Activated naive CD4-positive, alpha-beta T cell treated with anti-CD3 and anti-CD28 coated beads, Interleukin-2, amount 50 U/mL, for 24 hours (primary cell): ENCODE measurements around the gene TOR3A.
"Not testable (repeated sequence)": the region's sequence is repeated elsewhere in the genome, so short reads cannot be mapped to it uniquely, and the experiment has no call there.

ENCODE experiments used
- H3K27ac Mint-ChIP-seq: one replicate; pipeline ENCODE4 v1.8.0; 2021; ENCODE audit warnings: mild to moderate bottlenecking, mixed read lengths
- H3K27me3 Mint-ChIP-seq: one replicate; pipeline ENCODE4 v1.8.0; 2021; ENCODE audit warnings: mixed read lengths
- H3K36me3 Mint-ChIP-seq: one replicate; pipeline ENCODE4 v1.8.0; 2021; ENCODE audit warnings: mixed read lengths
- H3K4me1 Mint-ChIP-seq: one replicate; pipeline ENCODE4 v1.8.0; 2021; ENCODE audit warnings: mixed read lengths
- H3K4me3 Mint-ChIP-seq: one replicate; pipeline ENCODE4 v1.8.0; 2021; ENCODE audit warnings: mild to moderate bottlenecking, mixed read lengths
- H3K9me3 Mint-ChIP-seq: one replicate; pipeline ENCODE4 v1.8.0; 2021; ENCODE audit warnings: mixed read lengths

Gene TOR3A

DNA sequence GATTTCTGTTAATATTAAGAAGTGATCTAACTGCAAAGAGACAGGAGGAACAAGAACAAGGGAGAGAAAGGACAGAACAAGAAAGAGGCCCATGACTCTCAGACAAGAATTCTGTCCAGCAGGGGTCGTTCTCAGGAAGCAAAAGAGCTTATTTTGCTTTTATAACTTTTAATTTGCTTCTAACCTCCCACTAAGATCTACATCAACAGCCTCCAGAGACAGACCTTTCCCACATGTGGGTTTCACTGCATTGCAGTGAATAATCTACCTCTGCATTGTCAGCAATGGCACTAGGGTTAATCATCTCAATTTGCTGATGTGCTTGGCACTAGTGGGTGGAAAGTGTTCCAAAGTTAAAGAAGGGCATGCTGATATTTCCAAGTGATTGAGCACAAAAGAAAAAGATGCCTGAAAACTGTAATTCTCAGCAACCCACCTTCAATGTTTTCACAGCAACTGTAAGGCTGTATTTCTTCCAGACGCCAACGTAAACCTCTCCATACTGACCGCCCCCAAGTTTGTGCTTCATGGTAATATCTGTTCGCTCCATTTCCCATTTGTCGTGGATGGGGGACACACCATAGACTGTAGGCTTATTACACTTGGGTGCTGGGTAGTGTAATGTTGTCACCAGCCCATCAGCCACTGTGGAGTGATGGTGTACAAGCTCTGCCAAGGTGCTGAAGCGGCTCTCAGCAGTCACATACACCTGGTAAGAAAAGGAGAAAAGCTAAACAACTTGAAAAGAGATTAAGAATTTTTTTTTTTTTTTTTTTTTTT lies 39.5 kb downstream of the TOR3A start:
- Mint-ChIP-seq H3K9me3 (no peaks in the 10 kb centered on the region), H3K4me1 (peaks cover 9% of the 10 kb centered on the region), H3K36me3 (peaks cover 7% of the 10 kb centered on the region), H3K4me3 (no peak overlapping the region), H3K27me3 (no peaks in the 10 kb centered on the region), H3K27ac (no peak overlapping the region)

DNA sequence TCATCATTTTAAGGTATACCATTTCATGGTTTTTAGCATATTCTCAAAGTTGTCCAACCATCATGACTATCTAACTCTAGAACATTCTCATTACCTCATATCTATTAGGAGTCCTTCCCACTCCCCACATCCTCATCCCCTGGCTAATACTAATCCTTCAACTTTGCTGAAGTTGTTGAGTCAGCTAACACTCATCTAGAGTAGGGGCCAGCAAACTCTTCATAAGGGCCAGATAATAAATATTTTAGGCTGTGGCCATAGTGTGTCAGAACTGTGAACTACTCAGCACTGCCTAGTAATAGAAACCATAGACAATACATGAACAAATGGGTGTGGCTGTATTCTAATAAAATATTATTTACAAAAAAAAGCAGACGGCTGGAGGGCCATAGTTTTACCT lies 43.0 kb downstream of the TOR3A start:
- Mint-ChIP-seq H3K36me3 (peaks cover 6% of the 10 kb centered on the region), H3K27me3 (no peaks in the 10 kb centered on the region), H3K27ac (no peak overlapping the region), H3K9me3 (no peaks in the 10 kb centered on the region), H3K4me3 (no peak overlapping the region), H3K4me1 (peaks cover 22% of the 10 kb centered on the region)

DNA sequence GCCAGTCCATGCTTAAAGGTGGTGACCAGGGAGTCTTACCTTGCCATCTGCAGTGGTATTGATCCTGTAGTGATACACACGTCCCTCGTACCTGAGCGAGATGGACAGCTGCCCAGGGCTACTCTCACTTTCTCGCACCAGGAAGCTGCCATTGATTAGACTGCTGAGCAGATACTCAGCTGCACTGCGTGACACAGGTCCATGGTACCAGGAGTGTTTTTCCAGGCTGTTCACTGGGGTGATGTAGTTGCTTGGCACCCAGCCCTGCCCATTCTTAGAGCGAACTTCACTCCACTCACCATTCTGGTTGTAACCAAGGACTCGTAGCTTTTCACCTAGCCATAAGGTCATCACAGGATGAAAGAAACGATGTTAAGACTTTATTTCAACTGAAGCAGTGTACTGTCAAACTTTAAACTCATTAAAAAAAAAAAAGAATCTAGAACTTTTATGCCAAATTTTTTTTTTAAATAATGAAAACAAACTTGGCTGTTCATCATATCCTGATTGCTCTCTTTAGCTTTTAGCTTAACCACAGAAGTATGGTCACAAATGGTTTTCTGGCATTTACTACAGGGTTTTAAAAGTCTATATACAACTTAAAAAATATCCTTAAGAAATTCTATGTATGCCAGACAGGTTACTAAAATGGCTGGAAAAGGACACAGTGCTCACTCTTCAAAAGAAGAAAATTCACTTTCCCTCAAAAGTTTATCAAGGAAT lies 44.6 kb downstream of the TOR3A start:
- Mint-ChIP-seq H3K27me3 (no peaks in the 10 kb centered on the region), H3K9me3 (no peaks in the 10 kb centered on the region), H3K27ac (peak overlapping the region; percentile 84), H3K4me3 (no peak overlapping the region), H3K4me1 (peaks cover 29% of the 10 kb centered on the region), H3K36me3 (peaks cover 6% of the 10 kb centered on the region)

DNA sequence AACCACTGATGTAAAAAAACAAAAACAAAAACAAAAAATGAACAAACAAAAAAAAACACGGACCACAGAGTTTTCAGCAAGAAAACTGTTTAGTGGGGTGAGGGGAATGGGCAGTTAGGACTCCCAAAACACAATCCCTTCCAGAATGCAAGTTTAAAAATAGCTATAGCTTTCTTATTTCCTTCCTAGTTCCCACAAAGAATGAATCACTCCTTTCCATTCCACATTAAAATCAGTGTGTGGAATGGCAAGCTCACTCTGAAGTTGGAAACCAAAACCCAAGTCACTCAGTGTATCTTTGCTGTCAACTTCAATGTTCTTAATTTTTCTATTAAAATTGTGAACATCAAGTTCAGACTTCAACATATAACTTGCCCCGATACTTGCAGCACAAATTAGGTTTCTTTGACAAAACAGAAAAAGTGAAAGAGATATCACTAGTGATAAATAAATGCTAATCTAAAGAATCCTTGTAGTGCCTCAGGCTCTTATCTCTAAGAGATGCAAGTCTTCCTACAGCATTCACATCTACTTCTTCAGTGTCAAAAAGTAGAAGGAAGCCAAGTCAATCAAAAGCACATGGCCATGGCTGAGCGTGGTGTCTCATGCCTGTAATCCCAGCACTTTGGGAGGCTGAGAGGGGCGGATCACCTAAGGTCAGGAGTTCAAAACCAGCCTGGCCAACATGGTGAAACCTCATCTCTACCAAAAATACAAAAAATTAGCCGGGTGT lies 45.5 kb downstream of the TOR3A start:
- peak overlapping the region; percentile 84 for H3K27ac Mint-ChIP-seq
- no peak overlapping the region for H3K4me3 Mint-ChIP-seq
- H3K36me3 Mint-ChIP-seq, result peaks cover 6% of the 10 kb centered on the region
- H3K9me3 Mint-ChIP-seq, result no peaks in the 10 kb centered on the region
- H3K4me1 Mint-ChIP-seq, result peaks cover 27% of the 10 kb centered on the region
- no peaks in the 10 kb centered on the region for H3K27me3 Mint-ChIP-seq

DNA sequence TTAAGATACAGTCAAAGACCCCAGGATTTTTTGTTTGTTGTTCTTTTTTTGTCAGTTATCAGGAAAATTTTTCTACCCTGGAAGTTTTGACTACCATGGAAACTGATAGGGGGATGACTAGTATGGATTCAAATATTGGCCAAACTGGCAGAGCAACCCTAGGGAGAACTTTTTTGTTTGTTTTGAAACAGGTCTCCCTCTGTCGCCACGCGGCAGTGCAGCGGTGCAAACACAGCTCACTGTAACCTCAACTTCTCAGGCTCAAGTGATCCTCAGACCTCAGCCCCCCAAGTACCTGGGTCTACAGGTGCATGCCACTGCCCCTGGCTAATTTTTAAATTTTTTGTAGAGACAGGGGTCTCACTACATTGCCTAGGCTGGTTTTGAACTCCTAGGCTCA lies 46.6 kb downstream of the TOR3A start:
- H3K9me3 Mint-ChIP-seq, result no peaks in the 10 kb centered on the region
- H3K36me3 Mint-ChIP-seq, result peaks cover 6% of the 10 kb centered on the region
- H3K27ac Mint-ChIP-seq, result peak overlapping the region; percentile 74
- H3K4me3 Mint-ChIP-seq, result no peak overlapping the region
- peaks cover 27% of the 10 kb centered on the region for H3K4me1 Mint-ChIP-seq
- no peaks in the 10 kb centered on the region for H3K27me3 Mint-ChIP-seq

- Mint-ChIP-seq H3K36me3 (peaks cover 3% of the 10 kb centered on the region), H3K4me1 (peaks cover 27% of the 10 kb centered on the region), H3K9me3 (no peaks in the 10 kb centered on the region), H3K27ac (peak overlapping the region; percentile 93), H3K27me3 (no peaks in the 10 kb centered on the region), H3K4me3 (peak overlapping the region; percentile 62)
These were observed 48.0 kb downstream of the TOR3A start for GRCh38 chr1:179129702-179130473.

DNA sequence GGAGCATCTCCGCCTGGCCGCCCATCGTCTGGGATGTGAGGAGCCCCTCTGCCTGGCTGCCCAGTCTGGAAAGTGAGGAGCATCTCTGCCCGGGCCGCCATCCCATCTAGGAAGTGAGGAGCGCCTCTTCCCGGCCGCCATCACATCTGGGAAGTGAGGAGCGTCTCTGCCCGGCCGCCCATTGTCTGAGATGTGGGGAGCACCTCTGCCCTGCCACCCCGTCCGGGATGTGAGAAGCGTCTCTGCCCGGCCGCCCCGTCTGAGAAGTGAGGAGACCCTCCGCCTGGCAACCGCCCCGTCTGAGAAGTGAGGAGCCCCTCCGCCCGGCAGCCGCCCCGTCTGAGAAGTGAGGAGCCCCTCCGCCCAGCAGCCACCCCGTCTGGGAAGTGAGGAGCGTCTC lies 53.3 kb downstream of the TOR3A start:
- not testable (repeated sequence) for H3K36me3 Mint-ChIP-seq, H3K4me3 Mint-ChIP-seq, H3K27ac Mint-ChIP-seq, H3K27me3 Mint-ChIP-seq, H3K9me3 Mint-ChIP-seq
- H3K4me1 Mint-ChIP-seq, result peaks cover 22% of the 10 kb centered on the region

DNA sequence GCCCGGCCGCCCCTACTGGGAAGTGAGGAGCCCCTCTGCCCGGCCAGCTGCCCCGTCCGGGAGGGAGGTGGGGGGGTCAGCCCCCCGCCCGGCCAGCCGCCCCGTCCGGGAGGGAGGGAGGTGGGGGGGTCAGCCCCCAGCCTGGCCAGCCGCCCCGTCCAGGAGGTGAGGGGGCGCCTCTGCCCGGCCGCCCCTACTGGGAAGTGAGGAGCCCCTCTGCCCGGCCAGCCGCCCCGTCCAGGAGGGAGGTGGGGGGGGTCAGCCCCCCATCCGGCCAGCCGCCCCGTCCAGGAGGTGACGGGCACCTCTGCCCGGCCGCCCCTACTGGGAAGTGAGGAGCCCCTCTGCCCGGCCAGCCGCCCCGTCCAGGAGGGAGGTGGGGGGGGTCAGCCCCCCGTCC lies 53.8 kb downstream of the TOR3A start:
- not testable (repeated sequence) for H3K9me3 Mint-ChIP-seq, H3K27me3 Mint-ChIP-seq, H3K4me3 Mint-ChIP-seq, H3K27ac Mint-ChIP-seq, H3K36me3 Mint-ChIP-seq
- H3K4me1 Mint-ChIP-seq, result peaks cover 22% of the 10 kb centered on the region

GRCh38 chr1:179137617-179138255 lies 55.9 kb downstream of the TOR3A start:
- peaks cover 2% of the 10 kb centered on the region for H3K36me3 Mint-ChIP-seq
- H3K9me3 Mint-ChIP-seq, result no peaks in the 10 kb centered on the region
- peaks cover 33% of the 10 kb centered on the region for H3K4me1 Mint-ChIP-seq
- H3K4me3 Mint-ChIP-seq, result no peak overlapping the region
- H3K27me3 Mint-ChIP-seq, result no peaks in the 10 kb centered on the region
- no peak overlapping the region for H3K27ac Mint-ChIP-seq

DNA sequence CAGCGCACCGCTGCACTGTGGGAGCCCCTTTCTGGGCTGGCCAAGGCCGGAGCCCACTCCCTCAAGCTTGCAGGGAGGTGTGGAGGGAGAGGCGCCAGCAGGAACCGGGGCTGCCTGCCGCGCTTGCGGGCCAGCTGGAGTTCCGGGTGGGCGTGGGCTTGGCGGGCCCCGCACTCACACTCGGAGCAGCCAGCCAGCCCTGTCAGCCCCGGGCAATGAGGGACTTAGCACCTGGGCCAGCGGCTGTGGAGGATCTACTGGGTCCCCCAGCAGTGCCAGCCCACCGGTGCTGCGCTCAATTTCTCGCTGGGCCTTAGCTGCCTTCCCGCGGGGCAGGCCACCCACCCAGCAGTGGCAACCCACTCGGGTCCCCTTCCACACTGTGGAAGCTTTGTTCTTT lies 56.9 kb downstream of the TOR3A start:
- peaks cover 40% of the 10 kb centered on the region for H3K4me1 Mint-ChIP-seq
- H3K36me3 Mint-ChIP-seq, H3K27me3 Mint-ChIP-seq, H3K4me3 Mint-ChIP-seq, H3K9me3 Mint-ChIP-seq, H3K27ac Mint-ChIP-seq: not testable (repeated sequence)

DNA sequence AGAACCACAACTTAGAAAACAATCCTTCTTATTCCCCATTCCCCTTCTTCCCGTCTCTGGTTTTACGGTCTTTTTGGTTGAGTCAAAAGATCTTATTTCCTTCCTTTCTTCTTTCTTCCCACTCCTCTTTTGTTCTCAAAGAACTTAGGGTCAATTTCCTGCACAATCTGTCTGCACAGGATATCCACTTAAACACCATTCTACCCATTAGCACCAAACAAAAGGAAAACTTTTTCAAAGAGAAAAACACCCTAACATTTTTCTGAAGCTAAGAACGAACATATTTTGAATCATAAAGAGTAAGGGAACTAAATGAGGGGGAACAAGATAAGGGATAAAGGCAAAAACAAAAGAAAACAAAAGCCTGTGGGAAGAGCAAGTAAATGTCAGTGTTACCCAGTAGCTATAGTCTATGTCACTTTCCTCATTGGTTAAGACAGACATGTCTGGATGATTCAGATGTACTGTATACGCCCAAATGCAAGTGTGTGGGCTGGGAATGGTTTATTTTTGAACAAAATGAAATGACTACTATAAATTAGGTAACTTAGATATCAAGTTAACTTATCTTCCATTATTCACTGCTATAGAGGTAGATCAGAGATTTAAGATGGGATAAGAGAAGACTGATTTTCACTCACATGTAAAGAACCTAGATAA lies 59.9 kb downstream of the TOR3A start:
- H3K27me3 Mint-ChIP-seq, result no peaks in the 10 kb centered on the region
- H3K4me1 Mint-ChIP-seq, result peaks cover 51% of the 10 kb centered on the region
- peak overlapping the region; percentile 84 for H3K4me3 Mint-ChIP-seq
- peak overlapping the region; percentile 99 for H3K27ac Mint-ChIP-seq
- H3K9me3 Mint-ChIP-seq, result no peaks in the 10 kb centered on the region
- peaks cover 5% of the 10 kb centered on the region for H3K36me3 Mint-ChIP-seq

GRCh38 chr1:179142889-179143299 lies 61.0 kb downstream of the TOR3A start:
- H3K36me3 Mint-ChIP-seq, result peaks cover 5% of the 10 kb centered on the region
- peak overlapping the region; percentile 74 for H3K4me3 Mint-ChIP-seq
- H3K27ac Mint-ChIP-seq, result peak overlapping the region; percentile 89
- no peaks in the 10 kb centered on the region for H3K9me3 Mint-ChIP-seq
- H3K27me3 Mint-ChIP-seq, result no peaks in the 10 kb centered on the region
- H3K4me1 Mint-ChIP-seq, result peaks cover 51% of the 10 kb centered on the region

DNA sequence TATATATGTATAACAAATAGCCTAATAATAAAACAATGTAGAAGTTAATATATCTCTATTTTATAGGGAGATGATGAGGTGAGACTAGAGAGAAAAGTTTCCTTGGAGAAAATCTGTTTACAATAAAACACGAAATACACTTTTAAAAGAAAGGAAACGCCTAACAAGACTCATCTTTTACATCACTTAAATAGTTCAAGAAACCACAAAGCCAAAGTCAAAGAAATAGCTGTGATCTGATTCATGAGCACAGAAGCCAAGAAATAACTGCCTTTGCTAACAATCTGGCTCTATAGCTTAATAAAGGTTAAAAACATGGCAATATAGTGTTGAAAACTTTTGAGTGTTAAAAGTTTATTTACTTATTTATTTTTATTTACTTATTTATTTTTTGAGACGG lies 61.5 kb downstream of the TOR3A start:
- H3K4me1 Mint-ChIP-seq, result peaks cover 51% of the 10 kb centered on the region
- peak overlapping the region; percentile 89 for H3K27ac Mint-ChIP-seq
- H3K4me3 Mint-ChIP-seq, result peak overlapping the region; percentile 74
- peaks cover 7% of the 10 kb centered on the region for H3K36me3 Mint-ChIP-seq
- no peaks in the 10 kb centered on the region for H3K9me3 Mint-ChIP-seq
- H3K27me3 Mint-ChIP-seq, result no peaks in the 10 kb centered on the region

DNA sequence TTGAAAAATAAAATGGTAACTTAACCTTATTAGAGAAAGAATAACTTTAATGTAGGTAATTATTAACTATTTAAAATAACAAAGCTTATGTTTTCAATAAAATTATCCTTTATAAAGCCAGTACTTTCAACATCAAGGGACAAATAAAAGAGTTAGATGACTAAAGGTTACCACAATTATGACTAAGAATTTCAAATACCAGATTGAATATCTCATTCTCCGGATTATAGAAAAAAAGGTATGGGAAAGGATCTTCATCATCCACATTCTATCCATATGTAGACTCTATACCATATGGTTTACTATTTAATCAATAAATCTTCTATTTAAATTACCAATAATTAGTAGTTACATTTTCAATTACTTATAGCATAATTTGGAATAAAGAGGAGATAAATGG lies 62.8 kb downstream of the TOR3A start:
- Mint-ChIP-seq H3K27ac (no peak overlapping the region), H3K4me1 (peaks cover 45% of the 10 kb centered on the region), H3K9me3 (no peaks in the 10 kb centered on the region), H3K36me3 (peaks cover 8% of the 10 kb centered on the region), H3K4me3 (no peak overlapping the region), H3K27me3 (no peaks in the 10 kb centered on the region)
